ENCODE results near the gene GREM2. TPM values are rescaled to one million over a fixed set of nuclear protein-coding genes. Genes with fewer than 3 reads are reported as not detected.

The GREM2 gene
- total and polyA plus RNA-seq, 10 of the 15 experiments (the other 5 are each of a cell fraction or from before 2014, with no cell fraction given): not detected

- in situ Hi-C loops (cut with MboI) (no loop called here), intact Hi-C loops (cut with micrococcal nuclease; ENCODE audit: unreplicated experiment) (no loop called here)
- Histone ChIP-seq H3K27me3 (replicated peaks in 1 of 2; ENCODE audit: control insufficient read depth in 2 of 2, insufficient read depth in 2 of 2, low read length in 1 of 2) (no peaks in the 10 kb centered on the region), H3K4me1 (ENCODE audit: control insufficient read depth, insufficient read depth, low read length) (no peaks in the 10 kb centered on the region), H3K4me2 (ENCODE audit: control insufficient read depth, insufficient read depth) (no peak overlapping the region), H3K36me3 (ENCODE audit: control insufficient read depth in 2 of 2, insufficient read depth in 2 of 2, low read length in 1 of 2) (no peaks in the 10 kb centered on the region), H3K9ac (ENCODE audit: control insufficient read depth, insufficient read depth, low read length) (no peak overlapping the region), H2AFZ (ENCODE audit: control insufficient read depth, low read depth, low read length) (no peak overlapping the region), H3K27ac (ENCODE audit: control insufficient read depth, insufficient read depth) (no peak overlapping the region), H4K20me1 (ENCODE audit: control insufficient read depth, insufficient read depth) (no peaks in the 10 kb centered on the region), H3K4me3 (no peak overlapping the region), H3K79me2 (ENCODE audit: control insufficient read depth, insufficient read depth, low read length) (no peaks in the 10 kb centered on the region), H3K9me3 (replicated peaks; ENCODE audit: control insufficient read depth, insufficient read depth, low read length) (no peaks in the 10 kb centered on the region)
- RAD21 ChIA-PET (ENCODE audit: unreplicated experiment): interaction anchor here (0.6 kb wide), 1 partner anchor 41 kb away, joined by 3 read pairs; no protein-coding TSS in a partner anchor
- no TSS peak for BruUV-seq (replicated peaks)
- POLR2A ChIA-PET: no interaction called here
- no peak for ATAC-seq
- no peak for FAIRE-seq
- CTCF ChIA-PET: interaction anchor here (1.2 kb wide), 1 partner anchor 161 kb away, joined by 6 read pairs; no protein-coding TSS in a partner anchor
- DNase-seq (ENCODE audit: low read depth, low spot score): no peak
- no peak for TF ChIP-seq E4F1 (IDR thresholded peaks at IDR 0.05; ENCODE audit: borderline replicate concordance, partially characterized antibody)
- no peak for TF ChIP-seq NFYB (IDR thresholded peaks at IDR 0.05; ENCODE audit: insufficient read depth, low read depth, low read length)
- TF ChIP-seq EZH2 (IDR thresholded peaks at IDR 0.05; ENCODE audit: borderline replicate concordance, control insufficient read depth, low read depth, low read length): no peak
- no peak for TF ChIP-seq ETV6 (conservative IDR thresholded peaks at IDR 0.05 in 1 of 2, IDR thresholded peaks at IDR 0.05 in 1 of 2; ENCODE audit: borderline replicate concordance in 1 of 2, low read depth in 1 of 2)
- no peak for TF ChIP-seq TCF7 (IDR thresholded peaks at IDR 0.05; ENCODE audit: borderline replicate concordance)
- no peak for TF ChIP-seq NFIC (IDR thresholded peaks at IDR 0.05; ENCODE audit: low read depth, low read length)
- TF ChIP-seq HDGF (IDR thresholded peaks at IDR 0.05): no peak
- TF ChIP-seq MEF2B (IDR thresholded peaks at IDR 0.05; ENCODE audit: partially characterized antibody, poor library complexity, severe bottlenecking): no peak
- TF ChIP-seq RELA (IDR thresholded peaks at IDR 0.05; ENCODE audit: borderline replicate concordance, partially characterized antibody): no peak
- no peak for TF ChIP-seq TARDBP (IDR thresholded peaks at IDR 0.05; ENCODE audit: borderline replicate concordance)
- TF ChIP-seq HDAC6 (IDR thresholded peaks at IDR 0.05; ENCODE audit: unreplicated experiment): no peak
- no peak for TF ChIP-seq IRF5 (IDR thresholded peaks at IDR 0.05; ENCODE audit: borderline replicate concordance)
- TF ChIP-seq SUPT20H (IDR thresholded peaks at IDR 0.05; ENCODE audit: borderline replicate concordance, control insufficient read depth, low read depth, low read length): no peak
- TF ChIP-seq PML (IDR thresholded peaks at IDR 0.05; ENCODE audit: low read length): no peak
- TF ChIP-seq TBL1XR1 (IDR thresholded peaks at IDR 0.05; ENCODE audit: low read depth, low read length): no peak
- WGBS (ENCODE audit: insufficient coverage, insufficient replicate concordance, low lambda C conversion rate, missing lambda C conversion rate): 78% methylated on average over 4 of the region's 4 CpGs
- SMC1A ChIA-PET (ENCODE audit: uncharacterized antibody, unreplicated experiment): no interaction called here
Measured at GRCh38 chr1:240616018-240616417, 4.1 kb upstream of the GREM2 start.

Data from GM12878 (cell line).